K562 treated with DMSO at 1 percent for 48 hours (cell line): ENCODE data around the gene PTAR1. TPM values are rescaled to one million over a fixed set of nuclear protein-coding genes. Genes with fewer than 3 reads are reported as not detected.

Source experiments
- total RNA-seq: library from RNA; unstranded; fragments of 300-600 nt; gene quantifications from 2 replicates; pipeline ENCODE4 v1.2.3, GENCODE V29; 2022; ENCODE audit warnings: low replicate concordance; ENCODE audit errors: extremely low read depth

Gene PTAR1, protein sequence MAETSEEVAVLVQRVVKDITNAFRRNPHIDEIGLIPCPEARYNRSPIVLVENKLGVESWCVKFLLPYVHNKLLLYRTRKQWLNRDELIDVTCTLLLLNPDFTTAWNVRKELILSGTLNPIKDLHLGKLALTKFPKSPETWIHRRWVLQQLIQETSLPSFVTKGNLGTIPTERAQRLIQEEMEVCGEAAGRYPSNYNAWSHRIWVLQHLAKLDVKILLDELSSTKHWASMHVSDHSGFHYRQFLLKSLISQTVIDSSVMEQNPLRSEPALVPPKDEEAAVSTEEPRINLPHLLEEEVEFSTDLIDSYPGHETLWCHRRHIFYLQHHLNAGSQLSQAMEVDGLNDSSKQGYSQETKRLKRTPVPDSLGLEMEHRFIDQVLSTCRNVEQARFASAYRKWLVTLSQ
- not detected in 2 replicates for total RNA-seq

GRCh38 chr9:69759421-69760277 lies at the start of gene PTAR1:
Gene PTAR1, minus strand, starts transcription at chr9:69760011. Its CDS starts 73 bp downstream, at chr9:69759938.

GRCh38 chr9:69671879-69672595 lies 87.8 kb downstream of the PTAR1 start, which contains the start of gene APBA1:
Gene APBA1, minus strand, starts transcription at chr9:69672371.

Other genes starting within 250 kb of the PTAR1 start
- not detected in 2 replicates for gene APBA1, start 87.6 kb downstream of the PTAR1 start, total RNA-seq
- not detected in 2 replicates for gene CFAP95, start 60.8 kb upstream of the PTAR1 start, total RNA-seq